Measurements from ENCODE around the gene MSI2. TPM values are rescaled to one million over a fixed set of nuclear protein-coding genes. Genes with fewer than 3 reads are reported as not detected.

MSI2 gene
- total RNA-seq, 2 experiments from 2014 or later, result 59.6 to 61.7 TPM

DNA sequence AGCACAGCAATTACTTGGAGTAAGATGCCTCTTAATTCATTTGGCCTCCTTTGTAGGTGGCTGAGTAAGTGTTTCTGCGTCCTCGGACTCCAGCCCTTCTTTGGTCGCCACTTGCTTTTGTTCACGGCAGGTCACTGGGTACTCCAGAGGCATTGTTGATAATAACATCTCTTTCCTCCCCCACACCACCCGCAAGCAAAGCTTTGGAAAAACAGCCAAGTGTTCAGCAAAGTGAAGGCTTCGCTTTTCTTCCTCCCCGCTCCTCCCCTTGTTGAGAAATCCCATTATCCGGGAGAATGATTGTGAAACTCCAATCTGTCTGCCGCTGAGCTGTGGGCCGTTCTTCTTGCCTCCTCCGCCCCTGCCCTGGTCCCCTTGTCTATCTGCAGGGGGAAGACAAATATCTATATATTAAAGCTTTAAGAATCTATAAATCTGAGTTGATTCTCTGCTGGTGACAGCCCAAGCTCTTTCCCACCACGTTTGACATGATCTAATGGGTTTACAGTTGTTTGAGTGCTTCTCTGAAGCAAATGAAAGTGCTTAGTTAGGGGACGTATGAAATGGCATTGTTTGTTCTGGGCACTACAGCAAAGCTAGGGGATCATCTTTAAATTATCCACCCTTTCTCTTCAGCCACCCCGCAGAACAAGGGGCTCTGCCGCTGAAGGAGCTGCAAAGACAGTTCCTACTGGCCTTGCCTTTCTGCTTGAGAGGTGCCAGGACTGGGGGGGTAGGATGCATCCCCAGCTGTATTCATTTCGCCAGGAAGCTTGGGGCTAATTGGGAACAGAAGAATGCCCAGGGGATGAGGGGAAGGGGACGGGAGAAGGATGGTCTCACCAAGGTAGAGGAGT is 321.7 kb downstream of the MSI2 start:
- ATAC-seq (no peak), DNase-seq (no peak)
- intact Hi-C loops (cut with micrococcal nuclease), result no loop called here
- no peaks in the 10 kb centered on the region for H3K27me3 Mint-ChIP-seq
- TF ChIP-seq, protein P1, sequence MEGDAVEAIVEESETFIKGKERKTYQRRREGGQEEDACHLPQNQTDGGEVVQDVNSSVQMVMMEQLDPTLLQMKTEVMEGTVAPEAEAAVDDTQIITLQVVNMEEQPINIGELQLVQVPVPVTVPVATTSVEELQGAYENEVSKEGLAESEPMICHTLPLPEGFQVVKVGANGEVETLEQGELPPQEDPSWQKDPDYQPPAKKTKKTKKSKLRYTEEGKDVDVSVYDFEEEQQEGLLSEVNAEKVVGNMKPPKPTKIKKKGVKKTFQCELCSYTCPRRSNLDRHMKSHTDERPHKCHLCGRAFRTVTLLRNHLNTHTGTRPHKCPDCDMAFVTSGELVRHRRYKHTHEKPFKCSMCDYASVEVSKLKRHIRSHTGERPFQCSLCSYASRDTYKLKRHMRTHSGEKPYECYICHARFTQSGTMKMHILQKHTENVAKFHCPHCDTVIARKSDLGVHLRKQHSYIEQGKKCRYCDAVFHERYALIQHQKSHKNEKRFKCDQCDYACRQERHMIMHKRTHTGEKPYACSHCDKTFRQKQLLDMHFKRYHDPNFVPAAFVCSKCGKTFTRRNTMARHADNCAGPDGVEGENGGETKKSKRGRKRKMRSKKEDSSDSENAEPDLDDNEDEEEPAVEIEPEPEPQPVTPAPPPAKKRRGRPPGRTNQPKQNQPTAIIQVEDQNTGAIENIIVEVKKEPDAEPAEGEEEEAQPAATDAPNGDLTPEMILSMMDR (IDR thresholded peaks at IDR 0.05), result no peak
- H3K36me3 Mint-ChIP-seq (ENCODE audit: low read depth), result no peaks in the 10 kb centered on the region
- no peak overlapping the region for H3K27ac Mint-ChIP-seq
- H3K4me1 Mint-ChIP-seq (ENCODE audit: low read depth), result peaks cover 16% of the 10 kb centered on the region
- POLR2A ChIA-PET, result no interaction called here
- H3K9me3 Mint-ChIP-seq, result no peaks in the 10 kb centered on the region
- CTCF ChIA-PET, result interaction anchor here (0.8 to 3.0 kb wide), 5 partner anchors 21 to 335 kb away, joined by 3 to 9 read pairs (median 7); no protein-coding TSS in a partner anchor
- H3K4me3 Mint-ChIP-seq, result no peak overlapping the region

DNA sequence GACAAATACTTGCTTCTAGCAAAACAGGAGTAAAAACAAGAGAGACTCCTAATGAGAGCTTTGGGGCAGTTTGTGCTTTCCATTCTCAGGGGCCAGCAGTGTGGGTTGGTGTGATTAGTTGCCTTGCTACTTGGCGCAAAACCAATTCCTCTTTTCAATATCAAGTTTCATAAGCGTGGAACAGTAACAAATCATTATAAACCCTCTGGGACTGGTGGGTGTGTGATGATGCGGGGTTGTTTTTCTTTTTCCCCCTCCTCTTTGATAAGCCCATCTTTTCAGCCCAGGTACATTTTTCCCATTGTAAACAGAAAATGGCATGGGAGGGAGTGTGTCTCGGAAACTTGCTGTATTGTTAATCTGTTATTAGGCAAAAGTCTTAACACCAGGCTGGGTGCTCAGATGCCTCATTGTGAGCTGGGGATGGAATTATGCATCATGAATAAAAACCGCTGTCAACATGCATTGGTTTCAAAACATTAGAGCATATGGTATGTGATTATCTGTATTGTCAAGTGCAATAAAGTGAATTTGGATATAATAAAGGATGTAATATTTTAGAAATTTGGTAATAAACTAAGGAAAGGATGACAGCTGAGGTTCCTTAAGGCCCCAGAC is 322.4 kb downstream of the MSI2 start:
- CTCF ChIA-PET, result interaction anchor here (0.8 to 3.0 kb wide), 3 partner anchors 25 to 93 kb away, joined by 3 to 9 read pairs (median 9); no protein-coding TSS in a partner anchor
- POLR2A ChIA-PET, result interaction anchor here (0.6 kb wide), 1 partner anchor 603 kb away, joined by 4 read pairs; no protein-coding TSS in a partner anchor
- intact Hi-C loops (cut with micrococcal nuclease), result no loop called here
- ATAC-seq, result no peak
- DNase-seq, result no peak
- Mint-ChIP-seq H3K27me3 (no peaks in the 10 kb centered on the region), H3K9me3 (no peaks in the 10 kb centered on the region), H3K36me3 (ENCODE audit: low read depth) (no peaks in the 10 kb centered on the region), H3K4me1 (ENCODE audit: low read depth) (peaks cover 16% of the 10 kb centered on the region), H3K4me3 (no peak overlapping the region), H3K27ac (no peak overlapping the region)
- TF ChIP-seq, protein P1 (IDR thresholded peaks at IDR 0.05), result no peak

DNA sequence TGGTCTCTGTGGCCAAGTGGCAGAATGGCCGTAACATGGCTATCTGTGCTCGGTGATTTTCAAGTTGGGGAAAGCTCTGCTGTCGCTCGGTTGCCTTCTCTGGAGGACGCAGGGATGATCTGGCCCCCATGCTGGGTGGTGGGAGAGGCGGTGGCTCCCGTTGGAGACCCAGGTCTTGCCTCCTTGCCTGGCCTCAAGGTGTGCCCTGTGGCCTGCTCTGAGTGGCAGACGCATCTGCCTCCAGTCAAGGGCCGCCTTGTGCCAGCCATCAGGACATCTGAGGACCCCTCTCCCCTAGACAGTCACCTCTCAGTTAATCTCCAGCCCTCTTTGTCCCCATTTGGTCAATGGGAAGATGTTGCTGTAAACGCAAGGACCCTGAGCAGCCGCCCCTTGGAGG is 322.9 kb downstream of the MSI2 start:
- no peaks in the 10 kb centered on the region for H3K27me3 Mint-ChIP-seq
- TF ChIP-seq, protein P1 (IDR thresholded peaks at IDR 0.05), result no peak
- DNase-seq, result no peak
- peaks cover 16% of the 10 kb centered on the region for H3K4me1 Mint-ChIP-seq (ENCODE audit: low read depth)
- no peaks in the 10 kb centered on the region for H3K9me3 Mint-ChIP-seq
- no peaks in the 10 kb centered on the region for H3K36me3 Mint-ChIP-seq (ENCODE audit: low read depth)
- no peak overlapping the region for H3K27ac Mint-ChIP-seq
- no peak for ATAC-seq
- ChIA-PET POLR2A (interaction anchor here (0.6 kb wide), 1 partner anchor 604 kb away, joined by 4 read pairs; no protein-coding TSS in a partner anchor), CTCF (interaction anchor here (3.0 kb wide), 1 partner anchor 93 kb away, joined by 9 read pairs; no protein-coding TSS in a partner anchor)
- intact Hi-C loops (cut with micrococcal nuclease), result no loop called here
- H3K4me3 Mint-ChIP-seq, result no peak overlapping the region

DNA sequence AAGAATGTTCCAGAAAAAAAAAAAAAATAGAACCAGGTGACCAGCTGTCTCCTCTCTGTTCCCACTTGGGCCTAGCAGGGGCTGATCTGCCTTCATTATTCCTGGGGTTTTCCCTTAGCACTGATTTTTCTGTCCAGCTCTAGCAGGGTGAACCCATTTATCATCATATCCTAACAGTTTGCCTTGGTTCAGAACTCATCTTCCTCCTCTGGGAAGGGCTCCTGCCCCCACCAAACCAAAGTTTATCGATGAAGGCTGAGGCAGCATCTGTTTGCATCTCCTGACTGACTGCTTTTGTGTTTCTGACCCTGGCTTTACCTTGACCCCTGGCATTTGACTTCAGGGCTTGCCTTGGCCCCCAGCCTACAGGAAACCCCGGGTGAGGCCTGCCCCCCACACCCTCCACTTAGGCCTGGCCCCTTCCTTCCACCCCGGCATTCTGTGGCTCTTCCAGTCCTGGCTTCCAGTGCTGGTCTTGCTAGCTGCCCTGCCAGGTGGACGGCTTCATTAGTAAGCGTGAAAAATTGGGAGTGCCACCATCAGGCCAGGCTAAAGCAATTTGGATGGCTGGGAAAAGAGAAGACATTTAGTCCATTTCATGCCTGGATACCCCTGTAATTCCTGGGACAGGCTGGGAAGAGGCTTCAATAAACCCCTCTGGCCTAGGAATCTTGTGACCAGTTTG is 323.9 kb downstream of the MSI2 start:
- peaks cover 19% of the 10 kb centered on the region for H3K4me1 Mint-ChIP-seq (ENCODE audit: low read depth)
- no peak for DNase-seq
- no peaks in the 10 kb centered on the region for H3K36me3 Mint-ChIP-seq (ENCODE audit: low read depth)
- intact Hi-C loops (cut with micrococcal nuclease), result no loop called here
- no peaks in the 10 kb centered on the region for H3K9me3 Mint-ChIP-seq
- H3K4me3 Mint-ChIP-seq, result no peak overlapping the region
- no peak for ATAC-seq
- no peaks in the 10 kb centered on the region for H3K27me3 Mint-ChIP-seq
- TF ChIP-seq, protein P1 (IDR thresholded peaks at IDR 0.05), result no peak
- no peak overlapping the region for H3K27ac Mint-ChIP-seq
- ChIA-PET CTCF (interaction anchor here (3.0 kb wide), 1 partner anchor 92 kb away, joined by 9 read pairs; no protein-coding TSS in a partner anchor), POLR2A (no interaction called here)

All from activated CD8-positive, alpha-beta T cell treated with anti-CD3 and anti-CD28 coated beads for 36 hours (primary cell).